ENCODE measurements around the gene OST4.
"Not testable (repeated sequence)": the region's sequence is repeated elsewhere in the genome, so short reads cannot be mapped to it uniquely, and the experiment has no call there.

OST4 gene

GRCh38 chr2:27077231-27077630 is 5.8 kb upstream of the OST4 start:
- Histone ChIP-seq H3K4me3 (ENCODE audit: insufficient read depth, low read length, poor library complexity, severe bottlenecking) (no peak overlapping the region), H3K36me3 (ENCODE audit: low read length) (no peaks in the 10 kb centered on the region), H3K27me3 (ENCODE audit: low read length) (no peaks in the 10 kb centered on the region), H3K79me2 (ENCODE audit: insufficient read depth, low read length) (no peaks in the 10 kb centered on the region), H3K4me2 (ENCODE audit: low read depth, low read length, poor library complexity, severe bottlenecking) (no peak overlapping the region), H2AFZ (ENCODE audit: low read depth, low read length, severe bottlenecking) (no peak overlapping the region), H4K20me1 (ENCODE audit: low read depth, low read length) (no peaks in the 10 kb centered on the region), H3K9ac (ENCODE audit: low read length) (no peak overlapping the region), H3K27ac (ENCODE audit: low read depth, low read length) (no peak overlapping the region), H3K9me2 (replicated peaks; ENCODE audit: insufficient read depth, low read length) (no peaks in the 10 kb centered on the region), H3K9me3 (ENCODE audit: insufficient read depth, low read length) (no peaks in the 10 kb centered on the region), H3F3A (ENCODE audit: insufficient read depth) (peaks cover 14% of the 10 kb centered on the region; the same call in 1 of the 2 replicates)
- TF ChIP-seq, protein P1, sequence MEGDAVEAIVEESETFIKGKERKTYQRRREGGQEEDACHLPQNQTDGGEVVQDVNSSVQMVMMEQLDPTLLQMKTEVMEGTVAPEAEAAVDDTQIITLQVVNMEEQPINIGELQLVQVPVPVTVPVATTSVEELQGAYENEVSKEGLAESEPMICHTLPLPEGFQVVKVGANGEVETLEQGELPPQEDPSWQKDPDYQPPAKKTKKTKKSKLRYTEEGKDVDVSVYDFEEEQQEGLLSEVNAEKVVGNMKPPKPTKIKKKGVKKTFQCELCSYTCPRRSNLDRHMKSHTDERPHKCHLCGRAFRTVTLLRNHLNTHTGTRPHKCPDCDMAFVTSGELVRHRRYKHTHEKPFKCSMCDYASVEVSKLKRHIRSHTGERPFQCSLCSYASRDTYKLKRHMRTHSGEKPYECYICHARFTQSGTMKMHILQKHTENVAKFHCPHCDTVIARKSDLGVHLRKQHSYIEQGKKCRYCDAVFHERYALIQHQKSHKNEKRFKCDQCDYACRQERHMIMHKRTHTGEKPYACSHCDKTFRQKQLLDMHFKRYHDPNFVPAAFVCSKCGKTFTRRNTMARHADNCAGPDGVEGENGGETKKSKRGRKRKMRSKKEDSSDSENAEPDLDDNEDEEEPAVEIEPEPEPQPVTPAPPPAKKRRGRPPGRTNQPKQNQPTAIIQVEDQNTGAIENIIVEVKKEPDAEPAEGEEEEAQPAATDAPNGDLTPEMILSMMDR (IDR thresholded peaks at IDR 0.05; ENCODE audit: insufficient read depth, low read length, poor library complexity, severe bottlenecking) = no peak
- TF ChIP-seq EZH2phosphoT487 (conservative IDR thresholded peaks at IDR 0.05; ENCODE audit: low read length) = no peak

GRCh38 chr2:27076323-27076722 is 4.9 kb upstream of the OST4 start:
- H2AFZ ChIP-seq (ENCODE audit: low read depth, low read length, severe bottlenecking) = no peak overlapping the region

GRCh38 chr2:27075566-27075871 is 4.1 kb upstream of the OST4 start:
- H3K9me2 ChIP-seq (replicated peaks; ENCODE audit: insufficient read depth, low read length); H2AFZ ChIP-seq (ENCODE audit: low read depth, low read length, severe bottlenecking); H3K27me3 ChIP-seq (ENCODE audit: low read length); H3K4me3 ChIP-seq (ENCODE audit: insufficient read depth, low read length, poor library complexity, severe bottlenecking); H3K9me3 ChIP-seq (ENCODE audit: insufficient read depth, low read length); H3K79me2 ChIP-seq (ENCODE audit: insufficient read depth, low read length); H4K20me1 ChIP-seq (ENCODE audit: low read depth, low read length); H3K36me3 ChIP-seq (ENCODE audit: low read length): not testable (repeated sequence)
- Histone ChIP-seq H3K9ac (ENCODE audit: low read length) (peak overlapping the region; percentile 12; the same call in 1 of the 2 replicates), H3K4me2 (ENCODE audit: low read depth, low read length, poor library complexity, severe bottlenecking) (peak overlapping the region; percentile 52), H3F3A (ENCODE audit: insufficient read depth) (peaks cover 14% of the 10 kb centered on the region; the same call in 1 of the 2 replicates), H3K27ac (ENCODE audit: low read depth, low read length) (peak overlapping the region; percentile 55)

More at GRCh38 chr2:27076323-27076722, 4.9 kb upstream of the OST4 start:
- no peaks in the 10 kb centered on the region for H3K36me3 ChIP-seq (ENCODE audit: low read length)
- H3K9me2 ChIP-seq (replicated peaks; ENCODE audit: insufficient read depth, low read length) = no peaks in the 10 kb centered on the region
- H3K4me3 ChIP-seq (ENCODE audit: insufficient read depth, low read length, poor library complexity, severe bottlenecking) = no peak overlapping the region
- H3K27me3 ChIP-seq (ENCODE audit: low read length) = no peaks in the 10 kb centered on the region
- no peaks in the 10 kb centered on the region for H3K9me3 ChIP-seq (ENCODE audit: insufficient read depth, low read length)
- no peak overlapping the region for H3K9ac ChIP-seq (ENCODE audit: low read length)
- no peak overlapping the region for H3K4me2 ChIP-seq (ENCODE audit: low read depth, low read length, poor library complexity, severe bottlenecking)
- TF ChIP-seq, protein P1 (IDR thresholded peaks at IDR 0.05; ENCODE audit: insufficient read depth, low read length, poor library complexity, severe bottlenecking) = no peak
- no peak for TF ChIP-seq EZH2phosphoT487 (conservative IDR thresholded peaks at IDR 0.05; ENCODE audit: low read length)
- peaks cover 14% of the 10 kb centered on the region; the same call in 1 of the 2 replicates for H3F3A ChIP-seq (ENCODE audit: insufficient read depth)
- H4K20me1 ChIP-seq (ENCODE audit: low read depth, low read length) = no peaks in the 10 kb centered on the region
- H3K79me2 ChIP-seq (ENCODE audit: insufficient read depth, low read length) = no peaks in the 10 kb centered on the region
- H3K27ac ChIP-seq (ENCODE audit: low read depth, low read length) = no peak overlapping the region

GRCh38 chr2:27074738-27075565 is 3.5 kb upstream of the OST4 start:
- H3K36me3 ChIP-seq (ENCODE audit: low read length) = no peaks in the 10 kb centered on the region
- H3K9me2 ChIP-seq (replicated peaks; ENCODE audit: insufficient read depth, low read length) = no peaks in the 10 kb centered on the region
- TF ChIP-seq, protein P1 (IDR thresholded peaks at IDR 0.05; ENCODE audit: insufficient read depth, low read length, poor library complexity, severe bottlenecking) = no peak
- TF ChIP-seq EZH2phosphoT487 (conservative IDR thresholded peaks at IDR 0.05; ENCODE audit: low read length) = no peak
- H3K27me3 ChIP-seq (ENCODE audit: low read length) = no peaks in the 10 kb centered on the region
- peak overlapping the region; percentile 52 for H3K4me2 ChIP-seq (ENCODE audit: low read depth, low read length, poor library complexity, severe bottlenecking)
- no peaks in the 10 kb centered on the region for H4K20me1 ChIP-seq (ENCODE audit: low read depth, low read length)
- peak overlapping the region; percentile 12; the same call in 1 of the 2 replicates for H3K9ac ChIP-seq (ENCODE audit: low read length)
- no peaks in the 10 kb centered on the region for H3K9me3 ChIP-seq (ENCODE audit: insufficient read depth, low read length)
- peaks cover 13% of the 10 kb centered on the region for H3K79me2 ChIP-seq (ENCODE audit: insufficient read depth, low read length)
- peaks cover 14% of the 10 kb centered on the region; the same call in 1 of the 2 replicates for H3F3A ChIP-seq (ENCODE audit: insufficient read depth)
- H2AFZ ChIP-seq (ENCODE audit: low read depth, low read length, severe bottlenecking) = no peak overlapping the region
- H3K4me3 ChIP-seq (ENCODE audit: insufficient read depth, low read length, poor library complexity, severe bottlenecking) = no peak overlapping the region
- H3K27ac ChIP-seq (ENCODE audit: low read depth, low read length) = peak overlapping the region; percentile 55
